Smooth muscle cell (in vitro differentiated cells): ENCODE measurements around the gene KCNV2. TPM values are rescaled to one million over a fixed set of nuclear protein-coding genes. Genes with fewer than 3 reads are reported as not detected.
"Not testable (repeated sequence)": the region's sequence is repeated elsewhere in the genome, so short reads cannot be mapped to it uniquely, and the experiment has no call there.

Experiments
- DNase-seq: peaks from one replicate; lab custom pipeline; 2025; ENCODE audit not compliant: unreplicated experiment; lab: John Stamatoyannopoulos, UW
- H2AFZ ChIP-seq: fragments of 200-600 bp; sonication (generic); 2 replicates; pipeline ENCODE4 v1.6.0; 2016; ENCODE audit warnings: antibody characterized with exemption, low read depth, mild to moderate bottlenecking
- H3F3A ChIP-seq: fragments of 200-600 bp; sonication (generic); 2 replicates; pipeline ENCODE4 v1.6.0; 2017; ENCODE audit warnings: antibody characterized with exemption, low read depth
- H3K27ac ChIP-seq: fragments of 200-600 bp; sonication (generic); 2 replicates; pipeline ENCODE4 v1.5.1; 2016; ENCODE audit warnings: low read depth, mild to moderate bottlenecking
- H3K27me3 ChIP-seq: fragments of 200-600 bp; sonication (generic); 2 replicates; pipeline ENCODE4 v1.6.1; 2016; ENCODE audit warnings: low read depth, mild to moderate bottlenecking
- H3K36me3 ChIP-seq: fragments of 200-600 bp; sonication (generic); 2 replicates; pipeline ENCODE4 v1.5.1; 2016; ENCODE audit warnings: low read depth
- H3K4me1 ChIP-seq: fragments of 200-600 bp; sonication (generic); 2 replicates; pipeline ENCODE4 v1.5.1; 2016; ENCODE audit warnings: low read depth
- H3K4me2 ChIP-seq: fragments of 200-600 bp; sonication (generic); 2 replicates; pipeline ENCODE4 v1.6.0; 2016; ENCODE audit warnings: mild to moderate bottlenecking
- H3K4me3 ChIP-seq: fragments of 200-600 bp; sonication (generic); 2 replicates; pipeline ENCODE4 v1.5.1; 2016; ENCODE audit warnings: mild to moderate bottlenecking
- H3K79me2 ChIP-seq: fragments of 200-600 bp; sonication (generic); 2 replicates; pipeline ENCODE4 v1.6.0; 2016; ENCODE audit warnings: low read depth, mild to moderate bottlenecking
- H3K9ac ChIP-seq: fragments of 200-600 bp; sonication (generic); 2 replicates; pipeline ENCODE4 v1.6.0; 2016; ENCODE audit warnings: low read depth
- H3K9me3 ChIP-seq: fragments of 200-600 bp; sonication (generic); replicated peaks from 2 replicates; pipeline ENCODE4 v1.5.1; 2016; ENCODE audit warnings: low read depth
- H4K20me1 ChIP-seq: fragments of 200-600 bp; sonication (generic); 2 replicates; pipeline ENCODE4 v1.6.0; 2016; ENCODE audit warnings: low read depth
- WGBS: methylation state at CpG from one replicate; pipeline ENCODE4 v1.1.7; 2016; ENCODE audit warnings: low lambda C conversion rate; 5-methylcytosine and 5-hydroxymethylcytosine counted together
- polyA plus RNA-seq: library from polyadenylated mRNA; unstranded; fragments of >200 nt; fragmentation: Nextera tagmentation; extraction: Ambion mirVana; gene quantifications from 2 replicates; pipeline ENCODE4 v1.2.1, GENCODE V29; 2016
- total RNA-seq: library from RNA; depleted of rRNA; stranded (reverse); fragments of >200 nt; gene quantifications from 2 replicates; pipeline ENCODE4 v1.2.3, GENCODE V29; 2014
- TF ChIP-seq, protein P1 (sequence below): fragments of 200-600 bp; sonication (generic); IDR thresholded peaks from 2 replicates; pipeline ENCODE4 v1.5.1; 2017; ENCODE audit warnings: borderline replicate concordance, mild to moderate bottlenecking, antibody characterized with exemption; ENCODE audit not compliant: insufficient read depth, poor library complexity, severe bottlenecking

KCNV2 gene
- total and polyA plus RNA-seq, 2 experiments from 2014 or later = not detected

DNA sequence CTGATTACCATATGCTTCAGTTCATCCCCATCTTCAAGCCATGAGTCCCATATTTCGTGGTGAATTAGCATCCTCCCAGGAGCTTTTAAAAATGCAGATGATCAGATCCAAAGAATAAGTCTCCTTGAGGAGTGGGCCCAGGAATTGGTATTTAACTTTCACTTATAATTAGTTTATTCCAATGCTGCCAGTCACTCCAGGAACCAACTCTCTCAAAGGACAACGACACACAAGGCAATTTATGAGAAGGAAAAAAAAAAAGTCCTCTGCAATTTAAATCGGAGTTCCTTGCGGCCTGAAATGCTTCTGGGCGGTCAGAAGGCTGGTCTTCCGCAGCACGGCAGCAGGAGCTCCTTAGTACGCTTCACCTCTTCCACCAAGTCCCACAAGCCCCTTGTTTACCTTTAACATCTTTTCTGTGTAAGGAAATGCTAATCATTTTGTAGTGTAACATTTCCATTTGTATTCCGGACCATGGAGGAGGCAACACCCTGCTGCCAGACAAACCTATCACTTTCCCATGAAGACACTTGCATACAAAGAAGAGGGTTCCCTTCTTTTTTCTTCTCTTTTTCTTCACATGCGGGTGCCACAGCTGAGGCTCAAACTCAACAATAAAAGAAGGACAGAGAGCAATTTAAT is 16.3 kb upstream of the KCNV2 start:
- WGBS = 77% methylated on average over 10 of the region's 10 CpGs
- H3F3A ChIP-seq = no peaks in the 10 kb centered on the region
- H2AFZ ChIP-seq = no peak overlapping the region
- H3K9ac ChIP-seq = no peak overlapping the region
- TF ChIP-seq, protein P1, sequence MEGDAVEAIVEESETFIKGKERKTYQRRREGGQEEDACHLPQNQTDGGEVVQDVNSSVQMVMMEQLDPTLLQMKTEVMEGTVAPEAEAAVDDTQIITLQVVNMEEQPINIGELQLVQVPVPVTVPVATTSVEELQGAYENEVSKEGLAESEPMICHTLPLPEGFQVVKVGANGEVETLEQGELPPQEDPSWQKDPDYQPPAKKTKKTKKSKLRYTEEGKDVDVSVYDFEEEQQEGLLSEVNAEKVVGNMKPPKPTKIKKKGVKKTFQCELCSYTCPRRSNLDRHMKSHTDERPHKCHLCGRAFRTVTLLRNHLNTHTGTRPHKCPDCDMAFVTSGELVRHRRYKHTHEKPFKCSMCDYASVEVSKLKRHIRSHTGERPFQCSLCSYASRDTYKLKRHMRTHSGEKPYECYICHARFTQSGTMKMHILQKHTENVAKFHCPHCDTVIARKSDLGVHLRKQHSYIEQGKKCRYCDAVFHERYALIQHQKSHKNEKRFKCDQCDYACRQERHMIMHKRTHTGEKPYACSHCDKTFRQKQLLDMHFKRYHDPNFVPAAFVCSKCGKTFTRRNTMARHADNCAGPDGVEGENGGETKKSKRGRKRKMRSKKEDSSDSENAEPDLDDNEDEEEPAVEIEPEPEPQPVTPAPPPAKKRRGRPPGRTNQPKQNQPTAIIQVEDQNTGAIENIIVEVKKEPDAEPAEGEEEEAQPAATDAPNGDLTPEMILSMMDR = no peak
- no peaks in the 10 kb centered on the region for H3K79me2 ChIP-seq
- no peak overlapping the region for H3K4me2 ChIP-seq
- H4K20me1 ChIP-seq = no peaks in the 10 kb centered on the region
- no peaks in the 10 kb centered on the region for H3K27me3 ChIP-seq
- no peak overlapping the region for H3K4me3 ChIP-seq
- H3K9me3 ChIP-seq = no peaks in the 10 kb centered on the region
- no peaks in the 10 kb centered on the region for H3K36me3 ChIP-seq
- no peak for DNase-seq
- H3K4me1 ChIP-seq = peaks cover 7% of the 10 kb centered on the region
- no peak overlapping the region for H3K27ac ChIP-seq

GRCh38 chr9:2704504-2704903 is 12.8 kb upstream of the KCNV2 start:
- no peaks in the 10 kb centered on the region for H3K36me3 ChIP-seq
- H2AFZ ChIP-seq = no peak overlapping the region
- TF ChIP-seq, protein P1 = no peak
- H4K20me1 ChIP-seq = no peaks in the 10 kb centered on the region
- no peak for DNase-seq
- no peaks in the 10 kb centered on the region for H3K79me2 ChIP-seq
- no peak overlapping the region for H3K4me2 ChIP-seq
- no peak overlapping the region for H3K9ac ChIP-seq
- no peak overlapping the region for H3K4me3 ChIP-seq
- no peak overlapping the region for H3K27ac ChIP-seq
- no peaks in the 10 kb centered on the region for H3F3A ChIP-seq
- H3K27me3 ChIP-seq = no peaks in the 10 kb centered on the region
- peaks cover 7% of the 10 kb centered on the region for H3K4me1 ChIP-seq
- H3K9me3 ChIP-seq = no peaks in the 10 kb centered on the region

- H3K27ac ChIP-seq, H3K4me2 ChIP-seq, H3K79me2 ChIP-seq, H3K4me3 ChIP-seq, H3K9ac ChIP-seq, H2AFZ ChIP-seq, H3K4me1 ChIP-seq, DNase-seq, H3F3A ChIP-seq, H3K36me3 ChIP-seq, H3K9me3 ChIP-seq, H4K20me1 ChIP-seq, H3K27me3 ChIP-seq: not testable (repeated sequence)
- 96% methylated on average over 3 of the region's 3 CpGs for WGBS
These were observed 10.1 kb upstream of the KCNV2 start for GRCh38 chr9:2707256-2707655.

DNA sequence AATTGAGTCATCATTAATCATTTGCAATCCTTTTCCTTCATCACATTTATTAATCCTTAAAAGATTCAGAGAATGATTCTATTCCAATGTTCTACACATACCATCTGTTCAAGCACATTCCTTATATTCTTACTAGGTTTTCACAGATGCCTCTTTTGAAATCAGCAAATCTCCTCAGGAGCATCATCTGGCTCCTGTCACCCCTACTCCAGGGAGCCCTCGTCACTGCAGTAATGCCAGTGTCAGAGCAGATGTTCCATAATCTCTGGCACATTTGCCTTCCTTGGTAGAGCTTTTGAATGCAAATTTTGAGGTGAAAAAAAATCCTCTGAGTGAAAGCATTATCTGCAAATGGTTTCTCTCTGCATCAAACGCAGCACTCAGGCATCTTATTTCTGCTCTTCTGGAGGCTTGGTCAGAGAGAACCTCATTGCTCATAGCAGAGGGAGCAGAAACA is 7.6 kb upstream of the KCNV2 start:
- Histone ChIP-seq H3K9me3 (no peaks in the 10 kb centered on the region), H4K20me1 (no peaks in the 10 kb centered on the region), H3K79me2 (no peaks in the 10 kb centered on the region), H3K4me1 (no peaks in the 10 kb centered on the region), H3K4me3 (no peak overlapping the region), H3K27me3 (no peaks in the 10 kb centered on the region), H3K27ac (no peak overlapping the region), H3K36me3 (no peaks in the 10 kb centered on the region), H3K9ac (no peak overlapping the region), H3F3A (no peaks in the 10 kb centered on the region), H2AFZ (no peak overlapping the region), H3K4me2 (no peak overlapping the region)
- no peak for DNase-seq
- TF ChIP-seq, protein P1 = no peak
- 45% methylated on average over 2 of the region's 2 CpGs for WGBS
